Activated T-cell treated with anti-CD3 and anti-CD28 coated beads, Interleukin-2, amount 50 U/mL, for 72 hours (primary cell): ENCODE results near the gene PLCD1. TPM values are rescaled to one million over a fixed set of nuclear protein-coding genes. Genes with fewer than 3 reads are reported as not detected.

Experiments used
- ATAC-seq, 2 donors: fragments of 150-1000 bp; cut with Tn5 transposase; replicated peaks in 1 of 2; 2 replicates each; pipeline ENCODE4 v1.10.0; 2021; ENCODE audit warnings: moderate library complexity in 2 of 2, mild to moderate bottlenecking in 1 of 2
- DNase-seq, 2 donors: peaks; one replicate each; pipeline ENCODE4 v3.0.0; 2021 to 2022; ENCODE audit warnings: mixed read lengths in 1 of 2
- H3K27ac Mint-ChIP-seq: one replicate; pipeline ENCODE4 v1.8.0; 2022; ENCODE audit warnings: mild to moderate bottlenecking, moderate library complexity, mixed read lengths
- H3K27me3 Mint-ChIP-seq: one replicate; pipeline ENCODE4 v1.8.0; 2022; ENCODE audit warnings: low read depth, mixed read lengths
- H3K36me3 Mint-ChIP-seq, 2 donors: one replicate each; pipeline ENCODE4 v1.8.0; 2022; ENCODE audit warnings: mixed read lengths in 2 of 2, mild to moderate bottlenecking in 1 of 2; ENCODE audit not compliant: insufficient read depth in 2 of 2
- H3K4me1 Mint-ChIP-seq: one replicate; pipeline ENCODE4 v1.8.0; 2022; ENCODE audit warnings: low read depth, mixed read lengths
- H3K4me3 Mint-ChIP-seq, 2 donors: one replicate each; pipeline ENCODE4 v1.8.0; 2022; ENCODE audit warnings: mild to moderate bottlenecking in 2 of 2, mixed read lengths in 2 of 2, moderate library complexity in 2 of 2
- H3K9me3 Mint-ChIP-seq, 2 donors: one replicate each; pipeline ENCODE4 v1.8.0; 2022; ENCODE audit warnings: mixed read lengths in 2 of 2
- total RNA-seq, 2 donors: library from RNA; stranded (reverse); gene quantifications; one replicate each; pipeline ENCODE4 v1.2.3, GENCODE V29; 2022

The PLCD1 gene
- total RNA-seq, 2 donors from 2014 or later: 15.4 to 16.8 TPM

DNA sequence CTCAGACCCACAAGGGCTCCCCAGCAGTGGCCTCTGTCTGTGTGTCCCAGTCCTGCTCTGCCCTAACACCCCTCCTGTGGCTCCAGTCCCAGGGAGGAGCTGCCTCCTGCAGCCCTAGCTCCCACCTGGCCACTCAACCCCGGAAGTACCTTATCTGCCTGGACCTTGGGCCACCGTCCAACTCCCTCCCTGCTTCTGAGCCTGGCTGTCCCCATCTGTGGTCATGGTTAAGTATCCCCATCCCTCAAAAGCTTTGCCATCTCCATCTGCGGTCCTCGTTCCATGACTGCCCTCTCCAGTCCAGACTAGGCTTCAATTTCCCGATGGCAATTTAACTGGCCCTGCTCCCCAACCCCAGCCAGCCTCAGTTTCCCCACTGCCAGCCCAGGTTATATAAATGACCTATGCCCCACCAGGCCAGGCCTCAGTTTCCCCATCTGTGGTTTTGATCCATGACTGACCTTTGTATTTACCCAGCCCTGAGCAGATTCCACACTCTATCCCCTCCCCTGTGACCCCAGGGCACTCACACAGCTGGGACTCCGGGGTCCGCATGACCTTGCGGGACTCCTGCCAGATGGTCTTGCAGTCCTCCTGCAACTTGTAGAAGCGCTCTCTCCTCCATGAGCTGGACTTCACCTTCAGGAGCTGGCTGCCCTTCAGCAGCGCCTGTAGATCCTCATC is 9.6 kb downstream of the PLCD1 start:
- H3K4me1 Mint-ChIP-seq: peaks cover 20% of the 10 kb centered on the region
- no peaks in the 10 kb centered on the region for H3K9me3 Mint-ChIP-seq
- DNase-seq (no peak), ATAC-seq (no peak)
- no peak overlapping the region for H3K4me3 Mint-ChIP-seq
- H3K36me3 Mint-ChIP-seq: peaks cover 7 to 8% of the 10 kb centered on the region in 2 donors
- H3K27ac Mint-ChIP-seq: no peak overlapping the region
- H3K27me3 Mint-ChIP-seq: no peaks in the 10 kb centered on the region

DNA sequence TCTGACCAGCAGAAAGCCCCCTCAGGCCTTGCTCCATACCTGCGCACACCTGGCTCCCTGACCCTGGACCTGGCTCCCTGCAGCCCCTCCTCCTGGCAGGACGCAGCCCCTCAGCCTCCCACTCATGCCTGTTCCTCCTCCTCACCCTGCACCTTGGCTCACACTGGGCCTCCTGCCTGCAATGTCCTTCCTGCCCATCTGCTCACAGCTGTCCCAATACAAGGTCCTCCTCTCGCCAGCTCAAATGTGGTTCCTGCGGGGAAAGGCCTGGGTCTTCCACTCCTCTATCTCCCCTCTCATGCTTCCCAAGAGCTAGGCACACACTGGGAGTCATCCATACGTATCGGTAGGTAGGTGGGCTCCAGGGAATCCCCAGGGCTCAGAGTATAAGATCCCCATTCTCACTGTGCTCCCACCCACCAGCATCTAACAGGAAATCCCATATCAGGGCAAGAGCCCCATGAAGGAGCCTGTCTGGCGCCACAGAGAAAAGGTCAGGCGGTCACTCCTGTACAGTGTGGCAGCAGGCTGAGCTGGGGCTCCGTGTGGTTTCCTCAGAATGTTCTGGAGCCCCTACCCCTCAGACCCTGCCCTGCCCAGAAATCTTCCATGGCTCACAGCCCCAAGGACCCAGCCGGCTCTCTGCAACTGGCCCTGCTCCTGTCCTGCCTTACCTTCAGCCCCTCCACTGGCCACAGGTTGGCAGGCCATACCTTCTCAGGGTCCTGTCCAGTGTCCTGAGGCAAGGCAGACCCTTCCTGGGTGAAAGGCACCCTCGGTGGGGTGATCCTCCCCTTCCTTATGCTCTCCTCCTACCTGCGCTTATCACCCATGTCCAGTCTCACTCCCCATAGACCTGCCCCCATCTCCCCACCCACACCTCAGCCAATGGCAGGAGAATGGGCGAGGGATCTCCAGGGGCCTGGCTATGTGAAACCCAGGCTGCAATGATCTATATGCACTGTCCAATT is 10.9 kb downstream of the PLCD1 start:
- Mint-ChIP-seq H3K36me3 (peaks cover 6 to 8% of the 10 kb centered on the region in 2 donors), H3K27ac (no peak overlapping the region), H3K4me1 (peaks cover 8% of the 10 kb centered on the region), H3K9me3 (no peaks in the 10 kb centered on the region), H3K27me3 (no peaks in the 10 kb centered on the region), H3K4me3 (no peak overlapping the region)
- DNase-seq (no peak), ATAC-seq (no peak)

DNA sequence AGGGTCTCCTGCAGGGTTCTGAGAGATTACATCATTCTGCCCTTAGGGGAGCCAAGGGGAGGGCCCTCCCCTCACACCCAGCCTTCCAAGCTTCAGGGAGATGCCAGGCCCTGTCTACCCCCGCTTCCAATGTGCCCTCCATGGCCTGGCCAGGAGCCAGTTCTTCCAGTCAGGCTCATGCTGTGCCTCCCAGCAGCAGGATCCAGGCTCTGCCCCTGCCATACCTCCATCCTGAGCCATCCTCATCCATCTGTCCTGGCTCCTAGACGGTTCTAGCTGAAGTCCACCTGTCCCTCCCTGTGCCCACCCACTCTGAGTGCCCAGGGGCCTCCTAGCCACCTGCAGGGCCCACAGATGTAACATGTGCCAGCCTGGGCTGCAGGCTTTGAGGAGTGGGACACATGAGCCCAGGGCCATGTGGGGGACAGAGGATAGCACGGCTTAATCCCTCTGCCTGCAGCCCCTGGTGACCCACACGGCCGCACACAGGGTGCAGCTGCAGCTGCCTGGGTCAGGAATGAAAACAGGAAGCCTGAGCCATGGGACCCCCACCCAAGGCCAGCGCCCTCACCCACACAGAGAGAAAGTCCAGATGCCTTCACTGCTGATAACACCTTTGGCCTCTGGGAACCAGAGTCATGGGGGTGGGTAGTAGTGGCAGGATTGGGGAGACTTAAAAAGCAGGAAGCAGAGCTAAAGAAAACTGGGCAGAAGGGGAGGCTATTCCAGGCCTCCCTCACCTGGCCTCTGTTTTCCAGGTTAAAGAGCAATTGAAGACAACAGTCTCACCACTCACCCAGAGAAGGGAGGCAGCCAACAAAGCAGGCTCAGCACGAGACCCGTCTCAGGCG is 11.8 kb downstream of the PLCD1 start:
- Mint-ChIP-seq H3K4me1 (no peaks in the 10 kb centered on the region), H3K9me3 (no peaks in the 10 kb centered on the region), H3K27me3 (no peaks in the 10 kb centered on the region), H3K4me3 (no peak overlapping the region), H3K36me3 (peaks cover 6 to 8% of the 10 kb centered on the region in 2 donors), H3K27ac (no peak overlapping the region)
- ATAC-seq (peak in 1 of 2 donors; percentile 26), DNase-seq (no peak)

DNA sequence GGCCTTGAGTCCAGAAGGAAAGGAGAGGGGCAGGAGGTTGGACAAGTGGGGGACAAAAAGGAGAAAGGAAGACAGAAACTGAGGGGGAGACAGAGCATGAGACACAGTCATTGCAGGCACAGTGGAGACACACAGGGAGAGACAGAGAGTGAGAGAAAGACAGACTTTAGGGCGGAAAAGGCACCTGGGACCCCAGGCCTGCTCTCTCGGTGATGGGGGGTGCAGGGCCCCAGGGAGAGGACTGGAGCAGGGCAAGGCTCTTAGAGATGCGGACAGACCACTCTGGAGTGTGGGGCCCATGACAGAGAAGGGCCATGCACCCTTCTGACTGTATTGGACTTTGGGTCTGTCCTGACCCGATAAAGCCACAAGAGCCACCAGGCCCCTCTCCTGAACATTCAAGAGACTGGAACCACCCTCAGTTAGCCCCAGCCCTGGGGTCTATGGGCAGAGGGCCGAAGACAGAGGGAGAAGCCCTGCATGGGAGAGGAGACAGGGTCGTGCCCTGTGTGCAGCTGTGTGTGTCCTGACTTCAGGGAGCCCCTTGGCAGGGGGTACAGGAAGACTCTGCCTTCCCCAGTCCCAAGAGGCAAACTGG is 12.5 kb downstream of the PLCD1 start:
- DNase-seq (no peak), ATAC-seq (no peak)
- Mint-ChIP-seq H3K27ac (no peak overlapping the region), H3K4me3 (no peak overlapping the region), H3K36me3 (peaks cover 6 to 8% of the 10 kb centered on the region in 2 donors), H3K27me3 (no peaks in the 10 kb centered on the region), H3K4me1 (no peaks in the 10 kb centered on the region), H3K9me3 (no peaks in the 10 kb centered on the region)

DNA sequence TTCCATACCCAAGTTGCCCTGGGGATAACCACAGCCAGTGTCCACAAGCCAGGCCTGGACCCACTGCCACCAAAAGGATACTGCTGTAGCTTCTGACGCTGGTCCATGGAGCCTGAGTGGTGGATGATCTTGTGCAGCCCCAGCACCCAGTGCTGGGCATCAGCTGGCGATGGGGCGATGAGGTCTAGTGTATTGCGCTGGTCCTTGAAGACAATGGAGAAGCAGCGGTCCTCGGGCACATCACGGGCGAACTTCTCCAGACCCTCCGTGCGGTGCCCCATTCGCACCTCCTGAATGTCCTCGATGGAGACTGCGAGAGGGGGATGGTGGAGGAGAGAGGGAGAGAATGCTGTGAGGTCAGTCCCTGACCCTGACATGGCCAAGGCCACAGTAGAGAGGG is 13.0 kb downstream of the PLCD1 start:
- no peak overlapping the region for H3K4me3 Mint-ChIP-seq
- H3K27me3 Mint-ChIP-seq: no peaks in the 10 kb centered on the region
- H3K36me3 Mint-ChIP-seq: peaks cover 6 to 8% of the 10 kb centered on the region in 2 donors
- DNase-seq: no peak
- H3K9me3 Mint-ChIP-seq: no peaks in the 10 kb centered on the region
- ATAC-seq: no peak
- no peaks in the 10 kb centered on the region for H3K4me1 Mint-ChIP-seq
- H3K27ac Mint-ChIP-seq: no peak overlapping the region

DNA sequence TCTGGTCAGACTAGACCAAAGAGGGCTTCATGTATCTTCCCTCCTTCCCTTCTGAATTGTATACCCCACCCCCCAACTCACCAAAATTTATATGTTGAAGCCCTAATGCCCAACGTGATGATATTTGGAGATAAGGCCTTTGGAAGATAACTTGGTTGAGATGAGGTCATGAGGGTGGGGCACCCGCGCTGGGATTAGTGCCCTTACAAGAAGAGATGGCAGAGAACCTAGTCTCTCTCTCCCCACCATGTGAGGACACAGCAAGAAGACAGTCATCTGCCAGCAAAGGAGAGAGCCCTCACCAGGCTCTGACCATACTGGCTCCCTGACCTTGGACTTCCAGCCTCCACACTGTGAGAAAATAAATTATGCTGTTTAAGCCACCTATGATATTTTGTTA is 13.5 kb downstream of the PLCD1 start:
- Mint-ChIP-seq H3K4me1 (no peaks in the 10 kb centered on the region), H3K36me3 (peaks cover 6 to 8% of the 10 kb centered on the region in 2 donors), H3K9me3 (no peaks in the 10 kb centered on the region), H3K27me3 (no peaks in the 10 kb centered on the region), H3K4me3 (no peak overlapping the region), H3K27ac (no peak overlapping the region)
- no peak for DNase-seq
- no peak for ATAC-seq

DNA sequence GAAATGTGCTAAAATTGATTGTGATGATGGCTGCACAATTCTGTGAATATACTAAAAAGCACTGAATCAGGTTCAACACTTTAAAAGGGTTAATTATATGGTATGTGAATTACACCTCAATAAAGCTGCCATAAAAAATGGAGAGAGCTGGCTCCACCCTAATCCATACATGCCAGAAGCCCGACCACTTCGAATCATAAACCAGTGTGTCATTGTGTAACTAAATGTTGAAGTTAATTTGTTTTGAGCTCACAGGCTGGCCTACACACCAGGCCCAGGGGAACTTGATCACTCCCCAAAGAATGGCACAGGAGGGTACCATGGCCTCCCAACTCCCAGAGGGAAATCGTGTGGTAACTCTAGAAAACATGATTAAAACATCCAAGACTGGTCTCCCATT is 14.0 kb downstream of the PLCD1 start:
- Mint-ChIP-seq H3K27ac (no peak overlapping the region), H3K36me3 (peaks cover 6 to 8% of the 10 kb centered on the region in 2 donors), H3K4me3 (no peak overlapping the region), H3K9me3 (no peaks in the 10 kb centered on the region), H3K4me1 (no peaks in the 10 kb centered on the region), H3K27me3 (no peaks in the 10 kb centered on the region)
- no peak for ATAC-seq
- DNase-seq: no peak

DNA sequence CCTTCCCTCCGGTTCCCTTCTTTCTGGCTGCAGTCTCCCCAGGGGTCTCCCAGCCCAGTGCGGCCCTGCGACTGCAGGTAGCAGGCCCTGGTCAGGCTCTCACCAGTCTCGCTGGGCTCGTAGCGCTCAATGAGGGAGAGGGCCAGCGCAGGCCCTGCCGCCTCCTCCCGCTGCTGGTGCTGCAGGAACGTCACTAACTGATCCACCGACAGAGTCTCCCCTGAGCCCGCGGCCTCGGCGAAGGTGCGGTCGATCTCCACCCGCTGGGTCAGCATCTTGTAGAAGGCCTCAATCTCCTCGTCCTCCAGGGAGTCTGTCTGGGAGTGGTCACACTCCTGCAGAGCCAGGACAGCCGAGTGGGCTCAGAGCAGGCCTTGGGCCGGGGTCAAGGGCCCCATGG is 18.3 kb downstream of the PLCD1 start:
- Mint-ChIP-seq H3K4me1 (no peaks in the 10 kb centered on the region), H3K9me3 (no peaks in the 10 kb centered on the region), H3K27ac (no peak overlapping the region), H3K4me3 (no peak overlapping the region), H3K36me3 (peaks cover 2 to 4% of the 10 kb centered on the region in 2 donors), H3K27me3 (no peaks in the 10 kb centered on the region)
- ATAC-seq: no peak
- no peak for DNase-seq

DNA sequence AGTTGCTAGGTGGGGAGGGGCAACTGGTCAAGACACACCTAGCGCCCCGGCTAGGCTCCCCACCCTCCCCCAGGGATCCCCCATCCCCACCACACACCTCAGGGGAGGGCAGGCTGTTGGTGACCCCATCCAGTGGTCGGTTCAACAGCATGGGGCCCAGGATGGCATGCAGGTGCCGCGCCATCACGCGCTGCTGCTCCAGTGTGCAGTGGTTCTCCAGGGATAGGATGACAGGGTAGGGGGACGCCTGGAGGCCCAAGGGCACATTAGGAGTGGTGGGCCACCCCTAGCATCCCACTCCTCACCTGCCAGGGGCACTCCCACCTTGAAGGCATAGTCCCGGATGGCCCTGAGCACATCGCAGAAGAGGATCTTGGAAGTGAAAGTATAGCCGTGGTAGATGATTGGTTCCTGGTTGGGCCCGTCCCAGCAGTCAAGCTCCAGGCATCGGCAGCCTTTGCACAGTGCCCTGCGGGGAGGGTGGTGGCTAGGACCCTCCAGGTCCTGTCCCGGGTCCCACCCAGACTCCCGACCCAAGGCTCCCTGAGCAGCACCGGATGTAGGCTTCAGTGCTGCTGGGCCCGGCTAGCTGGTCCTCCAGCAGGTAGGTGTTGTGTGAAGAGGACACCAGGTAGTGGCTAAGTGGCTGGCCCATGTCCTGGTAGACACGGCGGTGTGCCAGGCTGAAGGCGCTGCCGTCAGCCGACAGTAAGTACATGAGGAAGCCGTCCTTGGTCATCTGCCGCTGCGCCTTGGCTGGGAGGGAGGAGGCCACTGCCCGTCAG is 19.4 kb downstream of the PLCD1 start:
- no peaks in the 10 kb centered on the region for H3K9me3 Mint-ChIP-seq
- no peak for DNase-seq
- no peak overlapping the region for H3K27ac Mint-ChIP-seq
- no peak overlapping the region for H3K4me3 Mint-ChIP-seq
- H3K4me1 Mint-ChIP-seq: peaks cover 2% of the 10 kb centered on the region
- H3K36me3 Mint-ChIP-seq: no peaks in the 10 kb centered on the region
- ATAC-seq: peak in 1 of 2 donors; percentile 13
- H3K27me3 Mint-ChIP-seq: no peaks in the 10 kb centered on the region

DNA sequence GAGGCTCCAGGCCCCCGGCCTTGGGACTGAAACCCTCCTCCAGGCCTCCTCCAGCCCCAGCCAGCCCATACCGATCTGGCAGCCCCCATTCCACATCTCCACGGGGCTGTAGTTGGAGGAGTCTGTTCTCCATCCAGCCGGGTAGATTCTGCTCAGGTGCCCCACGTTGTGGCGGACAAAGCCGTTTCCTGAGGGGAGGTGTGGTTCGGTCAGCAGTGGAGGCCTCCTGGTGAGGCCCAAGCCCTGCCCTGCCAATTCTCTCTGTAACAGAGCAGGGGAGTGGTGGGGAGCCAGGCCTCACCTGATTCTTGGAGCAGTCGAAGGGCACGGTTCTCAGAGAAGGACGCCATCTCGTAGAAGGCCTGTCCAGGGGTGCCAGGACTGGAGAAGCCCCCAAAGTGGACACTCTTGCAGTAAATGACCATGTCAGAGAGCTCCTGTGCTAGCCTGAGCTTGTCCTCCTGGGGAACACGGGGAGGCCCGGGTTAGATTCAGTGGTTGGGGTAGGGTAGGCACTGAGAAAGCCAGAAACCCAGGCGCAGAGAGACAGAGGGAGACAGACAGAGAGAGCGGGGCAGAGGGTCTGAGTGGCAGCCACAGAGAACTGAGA is 20.4 kb downstream of the PLCD1 start:
- H3K27me3 Mint-ChIP-seq: no peaks in the 10 kb centered on the region
- H3K4me3 Mint-ChIP-seq: no peak overlapping the region
- no peaks in the 10 kb centered on the region for H3K9me3 Mint-ChIP-seq
- H3K36me3 Mint-ChIP-seq: no peaks in the 10 kb centered on the region
- ATAC-seq: no peak
- peaks cover 12% of the 10 kb centered on the region for H3K4me1 Mint-ChIP-seq
- no peak for DNase-seq
- H3K27ac Mint-ChIP-seq: no peak overlapping the region

DNA sequence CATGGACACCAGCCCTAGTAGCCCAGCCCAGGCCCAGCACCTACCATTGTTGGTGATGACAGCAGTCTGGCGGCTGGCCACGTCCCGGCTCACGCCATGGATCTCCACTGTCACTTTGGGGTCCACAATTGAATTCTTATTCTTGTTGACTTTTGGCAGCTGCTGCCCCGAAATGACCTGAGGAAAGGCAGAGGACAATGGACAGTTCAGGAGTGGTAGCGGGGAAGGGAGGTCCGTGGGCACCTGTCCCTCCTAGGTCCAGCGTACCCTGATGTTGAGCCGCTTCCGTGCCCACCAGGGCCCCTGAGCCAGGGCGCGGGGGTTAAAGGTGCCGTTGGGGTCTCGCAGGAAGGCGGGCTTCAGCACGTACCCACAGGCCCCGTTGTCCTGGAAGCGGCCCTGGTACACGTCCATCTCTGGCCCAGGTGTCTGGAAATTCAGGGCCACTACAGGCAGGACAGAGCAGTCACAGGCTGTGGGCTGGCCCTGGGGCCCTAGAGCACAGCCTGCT is 21.2 kb downstream of the PLCD1 start:
- no peak for ATAC-seq
- Mint-ChIP-seq H3K4me1 (peaks cover 13% of the 10 kb centered on the region), H3K27me3 (no peaks in the 10 kb centered on the region), H3K4me3 (no peak overlapping the region), H3K27ac (no peak overlapping the region), H3K9me3 (no peaks in the 10 kb centered on the region), H3K36me3 (no peaks in the 10 kb centered on the region)
- DNase-seq: no peak

DNA sequence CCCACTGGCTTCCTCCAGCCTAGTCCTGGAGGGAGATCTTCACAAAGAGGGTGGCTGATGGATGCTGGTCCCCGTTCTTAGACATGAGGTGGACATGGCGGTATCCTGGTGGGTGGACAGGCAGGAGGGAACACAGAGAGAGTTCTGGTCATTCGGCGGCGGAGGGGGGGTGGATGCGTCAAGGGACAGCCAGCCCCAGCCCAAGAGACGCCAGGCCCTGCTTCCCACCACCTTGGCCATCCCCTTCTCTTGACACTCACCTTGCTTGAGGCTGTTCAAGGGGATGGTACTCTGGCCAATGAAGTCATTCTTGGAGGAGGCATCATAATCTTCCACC is 21.7 kb downstream of the PLCD1 start:
- Mint-ChIP-seq H3K9me3 (no peaks in the 10 kb centered on the region), H3K27ac (no peak overlapping the region), H3K4me1 (peaks cover 18% of the 10 kb centered on the region), H3K4me3 (no peak overlapping the region), H3K36me3 (peaks cover 0 to 2% of the 10 kb centered on the region in 2 donors), H3K27me3 (no peaks in the 10 kb centered on the region)
- ATAC-seq (no peak), DNase-seq (no peak)
